ENCODE measurements around the gene CMYA5.

Gene CMYA5

GRCh38 chr5:79843450-79844388, 154.1 kb downstream of the CMYA5 start:
- H3K27me3 ChIP-seq (ENCODE audit: insufficient read depth, low read length) = no peaks in the 10 kb centered on the region
- H3K36me3 ChIP-seq (ENCODE audit: insufficient read depth, low read depth, low read length) = no peaks in the 10 kb centered on the region
- H3K9ac ChIP-seq (ENCODE audit: low read depth, low read length) = no peak overlapping the region
- no peak overlapping the region for H3K27ac ChIP-seq (ENCODE audit: low read length)
- H3K9me3 ChIP-seq (ENCODE audit: insufficient read depth, low read depth, low read length) = no peaks in the 10 kb centered on the region
- H3K4me1 ChIP-seq (ENCODE audit: insufficient read depth, low read length) = no peaks in the 10 kb centered on the region
- no peak overlapping the region for H3K4me3 ChIP-seq (ENCODE audit: low read length)

- H3K27me3 ChIP-seq (ENCODE audit: insufficient read depth, low read length) = no peaks in the 10 kb centered on the region
- H3K9ac ChIP-seq (ENCODE audit: low read depth, low read length) = no peak overlapping the region
- no peak overlapping the region for H3K4me3 ChIP-seq (ENCODE audit: low read length)
- H3K9me3 ChIP-seq (ENCODE audit: insufficient read depth, low read depth, low read length) = no peaks in the 10 kb centered on the region
- H3K36me3 ChIP-seq (ENCODE audit: insufficient read depth, low read depth, low read length) = no peaks in the 10 kb centered on the region
- H3K27ac ChIP-seq (ENCODE audit: low read length) = no peak overlapping the region
- H3K4me1 ChIP-seq (ENCODE audit: insufficient read depth, low read length) = no peaks in the 10 kb centered on the region
Observed at GRCh38 chr5:79844571-79844970, 154.9 kb downstream of the CMYA5 start.

GRCh38 chr5:79845448-79846197, 156.0 kb downstream of the CMYA5 start:
- H3K36me3 ChIP-seq (ENCODE audit: insufficient read depth, low read depth, low read length) = no peaks in the 10 kb centered on the region
- no peak overlapping the region for H3K27ac ChIP-seq (ENCODE audit: low read length)
- no peak overlapping the region for H3K4me3 ChIP-seq (ENCODE audit: low read length)
- H3K9me3 ChIP-seq (ENCODE audit: insufficient read depth, low read depth, low read length) = no peaks in the 10 kb centered on the region
- no peaks in the 10 kb centered on the region for H3K4me1 ChIP-seq (ENCODE audit: insufficient read depth, low read length)
- H3K9ac ChIP-seq (ENCODE audit: low read depth, low read length) = no peak overlapping the region
- no peaks in the 10 kb centered on the region for H3K27me3 ChIP-seq (ENCODE audit: insufficient read depth, low read length)

GRCh38 chr5:79846198-79846521, 156.5 kb downstream of the CMYA5 start:
- no peaks in the 10 kb centered on the region for H3K36me3 ChIP-seq (ENCODE audit: insufficient read depth, low read depth, low read length)
- no peak overlapping the region for H3K9ac ChIP-seq (ENCODE audit: low read depth, low read length)
- H3K27me3 ChIP-seq (ENCODE audit: insufficient read depth, low read length) = no peaks in the 10 kb centered on the region
- H3K9me3 ChIP-seq (ENCODE audit: insufficient read depth, low read depth, low read length) = no peaks in the 10 kb centered on the region
- H3K27ac ChIP-seq (ENCODE audit: low read length) = no peak overlapping the region
- H3K4me1 ChIP-seq (ENCODE audit: insufficient read depth, low read length) = no peaks in the 10 kb centered on the region
- H3K4me3 ChIP-seq (ENCODE audit: low read length) = no peak overlapping the region

- Histone ChIP-seq H3K27ac (ENCODE audit: low read length) (no peak overlapping the region), H3K4me3 (ENCODE audit: low read length) (no peak overlapping the region), H3K36me3 (ENCODE audit: insufficient read depth, low read depth, low read length) (no peaks in the 10 kb centered on the region), H3K9me3 (ENCODE audit: insufficient read depth, low read depth, low read length) (no peaks in the 10 kb centered on the region), H3K4me1 (ENCODE audit: insufficient read depth, low read length) (no peaks in the 10 kb centered on the region), H3K27me3 (ENCODE audit: insufficient read depth, low read length) (no peaks in the 10 kb centered on the region), H3K9ac (ENCODE audit: low read depth, low read length) (no peak overlapping the region)
Observed at GRCh38 chr5:79847561-79847960, 157.9 kb downstream of the CMYA5 start.

- Histone ChIP-seq H3K4me1 (ENCODE audit: insufficient read depth, low read length) (no peaks in the 10 kb centered on the region), H3K27ac (ENCODE audit: low read length) (no peak overlapping the region), H3K9ac (ENCODE audit: low read depth, low read length) (no peak overlapping the region), H3K36me3 (ENCODE audit: insufficient read depth, low read depth, low read length) (no peaks in the 10 kb centered on the region), H3K9me3 (ENCODE audit: insufficient read depth, low read depth, low read length) (no peaks in the 10 kb centered on the region), H3K4me3 (ENCODE audit: low read length) (no peak overlapping the region), H3K27me3 (ENCODE audit: insufficient read depth, low read length) (no peaks in the 10 kb centered on the region)
Observed at GRCh38 chr5:79849061-79849460, 159.4 kb downstream of the CMYA5 start.

Measured in iPS-20b (cell line).